GM21528 (cell line): ENCODE data around the gene GNG8.

Experiments used
- ATAC-seq: cut with Tn5 transposase; IDR thresholded peaks from one replicate; pipeline ENCODE4 v1.9.1; 2021; ENCODE audit warnings: mild to moderate bottlenecking, moderate library complexity; ENCODE audit not compliant: unreplicated experiment, low FRiP score

GNG8 gene

GRCh38 chr19:46605356-46605821 lies 30.6 kb downstream of the GNG8 start:
- no peak for ATAC-seq

GRCh38 chr19:46604781-46605355 lies 31.1 kb downstream of the GNG8 start:
- ATAC-seq: no peak

- ATAC-seq: no peak
These were observed 32.2 kb downstream of the GNG8 start for GRCh38 chr19:46603752-46604231.

GRCh38 chr19:46603195-46603637 lies 32.8 kb downstream of the GNG8 start:
- no peak for ATAC-seq

- no peak for ATAC-seq
These were observed 33.4 kb downstream of the GNG8 start for GRCh38 chr19:46602392-46603194.

- ATAC-seq: no peak
These were observed 34.4 kb downstream of the GNG8 start, which contains the start of gene CALM3 for GRCh38 chr19:46601318-46602224. Gene CALM3 (plus strand): TSS chr19:46601330. CDS start chr19:46601435, 105 bp downstream.

- peak; percentile 79 for ATAC-seq
These were observed 35.4 kb downstream of the GNG8 start for GRCh38 chr19:46600384-46601317.

GRCh38 chr19:46599716-46600373 lies 36.2 kb downstream of the GNG8 start:
- no peak for ATAC-seq

GRCh38 chr19:46598372-46598917 lies 37.6 kb downstream of the GNG8 start:
- ATAC-seq: no peak

- no peak for ATAC-seq
These were observed 40.0 kb downstream of the GNG8 start for GRCh38 chr19:46596008-46596407.

- no peak for ATAC-seq
These were observed 44.1 kb downstream of the GNG8 start for GRCh38 chr19:46591870-46592269.

- no peak for ATAC-seq
These were observed 44.7 kb downstream of the GNG8 start for GRCh38 chr19:46591254-46591653.

- no peak for ATAC-seq
These were observed 48.1 kb downstream of the GNG8 start for GRCh38 chr19:46587861-46588260.

GRCh38 chr19:46586294-46586693 lies 49.7 kb downstream of the GNG8 start:
- no peak for ATAC-seq

GRCh38 chr19:46585539-46585938 lies 50.5 kb downstream of the GNG8 start:
- ATAC-seq: no peak
